Measurements from ENCODE around the gene MAST1. TPM values are rescaled to one million over a fixed set of nuclear protein-coding genes. Genes with fewer than 3 reads are reported as not detected.

MAST1 gene
- total and polyA plus RNA-seq, 4 experiments from 2014 or later = 0.48 TPM; not detected in 3

- H3K36me3 Mint-ChIP-seq = peaks cover 0 to 4% of the 10 kb centered on the region in 2 donors
- H3K4me1 Mint-ChIP-seq = peaks cover 10 to 38% (median 26%) of the 10 kb centered on the region in 4 donors
- Histone ChIP-seq H3K27ac (ENCODE audit: low read depth, low read length) (no peak overlapping the region), H3K27me3 (ENCODE audit: insufficient read depth, low read length) (peaks cover 72% of the 10 kb centered on the region), H3K9me3 (ENCODE audit: control insufficient read depth in 1 of 2, low read length in 2 of 2) (no peaks in the 10 kb centered on the region), H3K4me1 (ENCODE audit: insufficient read depth, low read length) (peaks cover 35% of the 10 kb centered on the region), H3K4me3 (ENCODE audit: low read length in 2 of 2) (peak overlapping the region in 1 of 2 donors; percentile 13), H3K36me3 (ENCODE audit: insufficient read depth, low read length) (no peaks in the 10 kb centered on the region)
- ChIA-PET CTCF (ENCODE audit: partially characterized antibody) (interaction anchor here (0.8 to 2.2 kb wide), 2 partner anchors 14 to 131 kb away, joined by 3 to 7 read pairs; no protein-coding TSS in a partner anchor), POLR2A (ENCODE audit: partially characterized antibody) (interaction anchor here (1.3 kb wide), 1 partner anchor 41 kb away, joined by 3 read pairs; no protein-coding TSS in a partner anchor)
- H3K4me3 Mint-ChIP-seq = peak overlapping the region in 6 of 8 donors; percentile 52 to 82 (median 65)
- intact Hi-C loops (cut with micrococcal nuclease) = no loop called here
- peaks cover 63 to 64% of the 10 kb centered on the region in 2 donors for H3K27me3 Mint-ChIP-seq
- H3K27ac Mint-ChIP-seq = peak overlapping the region in 1 of 7 donors; percentile 55
- no peak for DNase-seq
- peaks cover 0 to 9% (median 3%) of the 10 kb centered on the region in 8 donors for H3K9me3 Mint-ChIP-seq
These were observed 4.4 kb upstream of the MAST1 start for GRCh38 chr19:12833738-12834565.

GRCh38 chr19:12834566-12834943 lies 3.8 kb upstream of the MAST1 start, which contains the start of gene RTBDN:
Gene RTBDN (minus strand): TSS chr19:12834579. CDS start chr19:12829979, 4,600 bp downstream.
- H3K27ac ChIP-seq (ENCODE audit: low read depth, low read length) = no peak within 1 kb of the TSS
- peaks cover 16 to 44% (median 32%) of the 10 kb centered on the region in 4 donors for H3K4me1 Mint-ChIP-seq
- H3K36me3 ChIP-seq (ENCODE audit: insufficient read depth, low read length) = no peaks in the 10 kb centered on the region
- peak within 1 kb of the TSS in 1 of 2 donors; percentile 13 for H3K4me3 ChIP-seq (ENCODE audit: low read length in 2 of 2)
- CTCF ChIA-PET (ENCODE audit: partially characterized antibody) = interaction anchor here (0.8 to 2.2 kb wide), 2 partner anchors 14 to 131 kb away, joined by 3 to 7 read pairs; no protein-coding TSS in a partner anchor
- H3K4me3 Mint-ChIP-seq = peak within 1 kb of the TSS; percentile 60 to 82 (median 66)
- intact Hi-C loops (cut with micrococcal nuclease) = no loop called here
- peaks cover 0 to 4% of the 10 kb centered on the region in 2 donors for H3K36me3 Mint-ChIP-seq
- H3K4me1 ChIP-seq (ENCODE audit: insufficient read depth, low read length) = peaks cover 39% of the 10 kb centered on the region
- H3K9me3 Mint-ChIP-seq = peaks cover 0 to 11% (median 4%) of the 10 kb centered on the region in 8 donors
- no peak for DNase-seq
- H3K9me3 ChIP-seq (ENCODE audit: control insufficient read depth in 1 of 2, low read length in 2 of 2) = no peaks in the 10 kb centered on the region
- peaks cover 73% of the 10 kb centered on the region for H3K27me3 ChIP-seq (ENCODE audit: insufficient read depth, low read length)
- H3K27me3 Mint-ChIP-seq = peaks cover 66 to 68% of the 10 kb centered on the region in 2 donors
- H3K27ac Mint-ChIP-seq = peak within 1 kb of the TSS in 4 of 7 donors; percentile 47 to 90 (median 58)
- POLR2A ChIA-PET (ENCODE audit: partially characterized antibody) = interaction anchor here (1.3 kb wide), 1 partner anchor 42 kb away, joined by 3 read pairs; no protein-coding TSS in a partner anchor

DNA sequence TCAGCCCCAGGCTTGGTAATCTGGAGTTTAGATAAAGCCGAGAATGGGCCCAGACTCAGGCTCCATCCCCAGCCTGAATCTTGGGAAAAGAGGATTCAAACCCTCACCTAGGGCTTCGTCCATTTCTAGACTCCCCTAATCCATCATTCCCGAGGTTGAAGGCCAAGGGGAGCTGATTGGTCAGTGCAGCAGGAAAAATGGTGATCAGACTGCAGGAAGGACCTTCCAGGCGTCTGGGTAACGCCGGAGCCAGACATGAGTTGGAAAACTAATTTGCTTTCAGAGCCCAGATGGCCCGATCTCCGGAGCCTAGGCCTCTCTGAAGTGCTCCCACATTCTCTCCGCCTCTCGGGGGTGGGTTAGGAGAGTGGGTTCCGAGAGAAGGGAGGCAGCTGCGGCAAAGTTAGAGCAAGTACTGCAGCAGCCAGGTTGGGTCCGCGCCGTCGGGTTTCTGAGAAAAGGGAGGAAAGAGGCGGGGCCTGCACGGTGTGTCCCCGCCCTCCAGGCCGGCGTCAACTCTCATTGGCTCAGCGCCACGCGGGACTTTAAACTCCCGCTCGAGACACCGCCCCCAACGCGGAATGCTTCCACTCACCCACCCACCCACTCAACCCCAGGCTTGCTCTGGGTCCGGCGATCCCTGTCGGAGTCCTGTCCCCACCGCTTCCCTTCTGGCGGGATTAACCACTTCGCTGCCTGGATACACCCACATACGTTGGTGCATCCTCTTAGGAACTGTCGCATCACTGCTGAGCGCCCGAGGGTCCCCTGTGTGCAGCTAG lies 3.1 kb upstream of the MAST1 start:
- H3K27me3 Mint-ChIP-seq = peaks cover 65 to 67% of the 10 kb centered on the region in 2 donors
- H3K4me3 Mint-ChIP-seq = peak overlapping the region in 5 of 8 donors; percentile 52 to 82 (median 65)
- DNase-seq = no peak
- peaks cover 72% of the 10 kb centered on the region for H3K27me3 ChIP-seq (ENCODE audit: insufficient read depth, low read length)
- H3K4me1 ChIP-seq (ENCODE audit: insufficient read depth, low read length) = peaks cover 39% of the 10 kb centered on the region
- H3K27ac Mint-ChIP-seq = peak overlapping the region in 1 of 7 donors; percentile 55
- CTCF ChIA-PET (ENCODE audit: partially characterized antibody) = interaction anchor here (2.2 kb wide), 1 partner anchor 13 kb away, joined by 7 read pairs; no protein-coding TSS in a partner anchor
- H3K36me3 ChIP-seq (ENCODE audit: insufficient read depth, low read length) = no peaks in the 10 kb centered on the region
- intact Hi-C loops (cut with micrococcal nuclease) = no loop called here
- no peak overlapping the region for H3K4me3 ChIP-seq (ENCODE audit: low read length in 2 of 2)
- no peak overlapping the region for H3K27ac ChIP-seq (ENCODE audit: low read depth, low read length)
- peaks cover 0 to 4% of the 10 kb centered on the region in 2 donors for H3K36me3 Mint-ChIP-seq
- H3K9me3 Mint-ChIP-seq = peaks cover 0 to 11% (median 4%) of the 10 kb centered on the region in 8 donors
- POLR2A ChIA-PET (ENCODE audit: partially characterized antibody) = no interaction called here
- no peaks in the 10 kb centered on the region for H3K9me3 ChIP-seq (ENCODE audit: control insufficient read depth in 1 of 2, low read length in 2 of 2)
- H3K4me1 Mint-ChIP-seq = peaks cover 20 to 51% (median 33%) of the 10 kb centered on the region in 4 donors

DNA sequence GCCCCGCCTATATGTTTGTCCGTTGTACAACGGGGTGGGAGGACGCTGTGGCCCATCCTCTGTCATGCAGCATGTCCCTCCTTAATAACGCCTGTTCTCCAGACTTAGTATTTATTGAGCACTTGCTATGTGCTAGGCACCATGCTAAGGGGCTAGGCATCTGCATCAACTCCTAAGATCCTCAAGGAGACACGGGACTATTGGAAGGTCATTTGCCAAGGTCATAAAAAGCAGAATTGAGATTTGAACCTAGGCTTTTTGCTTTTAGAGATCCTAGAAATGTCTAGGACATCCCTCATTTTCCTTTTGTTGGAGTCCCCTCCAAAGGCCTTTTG lies 1.8 kb upstream of the MAST1 start:
- ChIA-PET POLR2A (ENCODE audit: partially characterized antibody) (no interaction called here), CTCF (ENCODE audit: partially characterized antibody) (interaction anchor here (0.8 to 1.5 kb wide), 5 partner anchors 9 to 70 kb away, joined by 3 to 5 read pairs (median 4); no protein-coding TSS in a partner anchor)
- H3K4me3 ChIP-seq (ENCODE audit: low read length in 2 of 2) = no peak overlapping the region
- H3K27me3 ChIP-seq (ENCODE audit: insufficient read depth, low read length) = peaks cover 79% of the 10 kb centered on the region
- no peaks in the 10 kb centered on the region for H3K9me3 ChIP-seq (ENCODE audit: control insufficient read depth in 1 of 2, low read length in 2 of 2)
- intact Hi-C loops (cut with micrococcal nuclease) = no loop called here
- no peak overlapping the region for H3K27ac ChIP-seq (ENCODE audit: low read depth, low read length)
- Mint-ChIP-seq H3K4me1 (peaks cover 26 to 62% (median 42%) of the 10 kb centered on the region in 4 donors), H3K4me3 (peak overlapping the region in 2 of 8 donors; percentile 37 to 59), H3K27ac (peak overlapping the region in 1 of 7 donors; percentile 8), H3K27me3 (peaks cover 67 to 68% of the 10 kb centered on the region in 2 donors), H3K36me3 (peaks cover 0 to 4% of the 10 kb centered on the region in 2 donors), H3K9me3 (peaks cover 0 to 12% (median 4%) of the 10 kb centered on the region in 8 donors)
- no peaks in the 10 kb centered on the region for H3K36me3 ChIP-seq (ENCODE audit: insufficient read depth, low read length)
- DNase-seq = no peak
- H3K4me1 ChIP-seq (ENCODE audit: insufficient read depth, low read length) = peaks cover 52% of the 10 kb centered on the region

DNA sequence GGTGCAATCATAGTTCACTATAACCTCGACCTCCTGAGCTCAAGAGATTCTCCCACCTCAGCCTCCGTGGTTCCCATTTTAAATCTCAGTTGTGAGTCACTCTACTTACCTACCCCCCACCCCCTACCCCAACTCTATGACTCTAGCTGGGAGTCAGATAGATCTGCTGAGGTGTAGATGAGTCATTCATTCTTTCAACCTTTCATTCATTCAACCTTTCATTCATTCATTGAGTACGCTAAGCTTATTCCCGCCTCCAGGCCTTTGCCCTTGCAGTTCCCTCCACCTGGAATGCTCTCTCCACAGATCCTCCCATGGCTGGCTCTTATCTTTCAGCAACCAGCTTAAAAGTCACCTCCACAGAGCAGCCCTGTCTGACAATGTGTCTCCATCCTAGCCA lies 1.1 kb upstream of the MAST1 start:
- intact Hi-C loops (cut with micrococcal nuclease) = no loop called here
- Histone ChIP-seq H3K27me3 (ENCODE audit: insufficient read depth, low read length) (peaks cover 77% of the 10 kb centered on the region), H3K27ac (ENCODE audit: low read depth, low read length) (no peak overlapping the region), H3K36me3 (ENCODE audit: insufficient read depth, low read length) (no peaks in the 10 kb centered on the region), H3K4me3 (ENCODE audit: low read length in 2 of 2) (no peak overlapping the region), H3K4me1 (ENCODE audit: insufficient read depth, low read length) (peaks cover 50% of the 10 kb centered on the region), H3K9me3 (ENCODE audit: control insufficient read depth in 1 of 2, low read length in 2 of 2) (no peaks in the 10 kb centered on the region)
- CTCF ChIA-PET (ENCODE audit: partially characterized antibody) = interaction anchor here (0.8 to 1.5 kb wide), 8 partner anchors 9 to 76 kb away, joined by 3 to 6 read pairs (median 4); partner anchors contain the start of genes PRDX2 and THSD8
- peaks cover 3 to 4% of the 10 kb centered on the region in 2 donors for H3K36me3 Mint-ChIP-seq
- no peak for DNase-seq
- peak overlapping the region in 5 of 8 donors; percentile 1 to 63 (median 6) for H3K4me3 Mint-ChIP-seq
- H3K4me1 Mint-ChIP-seq = peaks cover 26 to 58% (median 38%) of the 10 kb centered on the region in 4 donors
- peaks cover 0 to 7% (median 4%) of the 10 kb centered on the region in 8 donors for H3K9me3 Mint-ChIP-seq
- POLR2A ChIA-PET (ENCODE audit: partially characterized antibody) = no interaction called here
- peak overlapping the region in 2 of 7 donors; percentile 8 to 73 for H3K27ac Mint-ChIP-seq
- peaks cover 66% of the 10 kb centered on the region in 2 donors for H3K27me3 Mint-ChIP-seq

DNA sequence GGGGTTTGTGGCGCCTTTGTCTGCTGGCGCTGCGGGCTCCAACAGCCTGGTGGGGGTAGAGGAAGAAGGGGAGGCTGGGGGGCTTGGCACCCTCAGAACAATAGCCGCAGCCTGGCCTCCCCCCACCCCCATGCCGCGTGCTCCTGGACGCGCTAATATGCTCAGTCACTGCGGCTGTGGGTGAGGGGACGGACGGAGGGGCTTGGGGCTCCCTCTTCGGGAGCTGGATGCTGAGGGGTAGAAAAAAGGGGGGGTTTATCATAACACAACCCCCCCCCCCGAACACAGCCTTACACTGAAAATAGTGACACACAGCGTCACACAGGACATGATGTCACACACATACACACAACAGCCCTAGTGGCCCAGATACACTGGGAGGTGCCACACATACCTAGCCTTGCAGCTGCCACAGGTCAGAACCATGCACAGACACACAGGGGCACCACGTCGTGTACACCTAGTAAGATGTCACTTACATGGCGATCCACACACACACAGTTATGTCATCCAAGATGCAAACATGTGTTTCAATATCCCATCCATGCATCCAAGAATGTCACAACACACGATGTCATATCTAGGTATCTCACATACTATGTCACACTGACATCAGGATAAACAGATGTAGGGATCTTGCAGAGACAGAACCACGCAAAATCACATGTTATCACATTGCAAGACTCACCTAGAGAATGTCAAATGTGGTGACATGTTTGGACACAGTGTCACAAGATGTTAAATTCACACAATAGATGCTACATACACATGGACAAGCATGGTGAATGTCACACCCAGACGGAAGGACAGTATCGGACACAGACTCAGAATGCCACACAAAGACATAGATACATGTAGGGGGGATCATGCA lies 806 bp downstream of the MAST1 start:
- Histone ChIP-seq H3K27ac (ENCODE audit: low read depth, low read length) (no peak overlapping the region), H3K9me3 (ENCODE audit: control insufficient read depth in 1 of 2, low read length in 2 of 2) (no peaks in the 10 kb centered on the region), H3K4me3 (ENCODE audit: low read length in 2 of 2) (peak overlapping the region in 1 of 2 donors; percentile 24), H3K27me3 (ENCODE audit: insufficient read depth, low read length) (peaks cover 66% of the 10 kb centered on the region), H3K36me3 (ENCODE audit: insufficient read depth, low read length) (no peaks in the 10 kb centered on the region), H3K4me1 (ENCODE audit: insufficient read depth, low read length) (peaks cover 35% of the 10 kb centered on the region)
- H3K4me3 Mint-ChIP-seq = peak overlapping the region; percentile 43 to 88 (median 71)
- peak in 3 of 5 donors; percentile 41 to 62 (median 46) for DNase-seq
- ChIA-PET CTCF (ENCODE audit: partially characterized antibody) (interaction anchor here (1.2 kb wide), 1 partner anchor 8 kb away, joined by 4 read pairs; no protein-coding TSS in a partner anchor), POLR2A (ENCODE audit: partially characterized antibody) (no interaction called here)
- peaks cover 2 to 3% of the 10 kb centered on the region in 2 donors for H3K36me3 Mint-ChIP-seq
- peaks cover 65 to 66% of the 10 kb centered on the region in 2 donors for H3K27me3 Mint-ChIP-seq
- peaks cover 22 to 48% (median 30%) of the 10 kb centered on the region in 4 donors for H3K4me1 Mint-ChIP-seq
- intact Hi-C loops (cut with micrococcal nuclease) = no loop called here
- H3K9me3 Mint-ChIP-seq = peaks cover 0 to 7% (median under 1%) of the 10 kb centered on the region in 8 donors
- peak overlapping the region in 4 of 7 donors; percentile 23 to 87 (median 56) for H3K27ac Mint-ChIP-seq

Data from CD4-positive, alpha-beta memory T cell (primary cell).